Loucy (cell line): Measurements from ENCODE around the gene RRP8.

Experiments used
- H2AFZ ChIP-seq: fragments of 200-600 bp; sonication (generic); 2 replicates; pipeline ENCODE4 v1.6.0; 2016; ENCODE audit warnings: antibody characterized with exemption, mild to moderate bottlenecking, low read length, moderate library complexity
- H3F3A ChIP-seq: fragments of 200-600 bp; 2 replicates; pipeline ENCODE4 v1.6.0; 2016; ENCODE audit warnings: antibody characterized with exemption, low read depth, mild to moderate bottlenecking
- H3K27me3 ChIP-seq: fragments of 200-600 bp; sonication (generic); 2 replicates; pipeline ENCODE4 v1.6.1; 2014; ENCODE audit warnings: low read length, mild to moderate bottlenecking; ENCODE audit not compliant: insufficient read depth, poor library complexity, severe bottlenecking
- H3K36me3 ChIP-seq: fragments of 200-600 bp; sonication (generic); 2 replicates; pipeline ENCODE4 v1.6.1; 2016; ENCODE audit warnings: low read length; ENCODE audit not compliant: insufficient read depth
- H3K4me1 ChIP-seq: fragments of 200-600 bp; sonication (generic); 2 replicates; pipeline ENCODE4 v1.5.1; 2014; ENCODE audit warnings: low read length, mild to moderate bottlenecking; ENCODE audit not compliant: insufficient read depth, poor library complexity, severe bottlenecking
- H3K4me2 ChIP-seq: fragments of 200-600 bp; sonication (generic); 2 replicates; pipeline ENCODE4 v1.6.0; 2014; ENCODE audit warnings: antibody characterized with exemption, low read length, low read depth, mild to moderate bottlenecking; ENCODE audit not compliant: poor library complexity, severe bottlenecking
- H3K4me3 ChIP-seq: fragments of 200-600 bp; sonication (generic); 2 replicates; pipeline ENCODE4 v1.5.1; 2014; ENCODE audit warnings: low read length, mild to moderate bottlenecking, mixed read lengths; ENCODE audit not compliant: poor library complexity, severe bottlenecking
- H3K79me2 ChIP-seq: fragments of 200-600 bp; sonication (generic); 2 replicates; pipeline ENCODE4 v1.6.1; 2014; ENCODE audit warnings: low read length; ENCODE audit not compliant: insufficient read depth
- H3K9ac ChIP-seq: fragments of 200-600 bp; sonication (generic); 2 replicates; pipeline ENCODE4 v1.6.0; 2014; ENCODE audit warnings: mild to moderate bottlenecking, low read depth, low read length, moderate library complexity; ENCODE audit not compliant: poor library complexity, severe bottlenecking
- H3K9me2 ChIP-seq: fragments of 200-600 bp; sonication (generic); replicated peaks from 2 replicates; pipeline ENCODE4 v1.6.1; 2016; ENCODE audit warnings: low read depth, low read length, mixed read lengths
- H3K9me3 ChIP-seq: fragments of 200-600 bp; sonication (generic); 2 replicates; pipeline ENCODE4 v1.6.1; 2014; ENCODE audit warnings: mild to moderate bottlenecking, antibody characterized with exemption, low read length, low read depth; ENCODE audit not compliant: insufficient read depth
- H4K20me1 ChIP-seq: fragments of 200-600 bp; sonication (generic); 2 replicates; pipeline ENCODE4 v1.6.0; 2014; ENCODE audit warnings: antibody characterized with exemption, low read length, mild to moderate bottlenecking; ENCODE audit not compliant: insufficient read depth, poor library complexity, severe bottlenecking
- EZH2phosphoT487 ChIP-seq: fragments of 200-600 bp; IDR thresholded peaks from 2 replicates; pipeline ENCODE4 v1.6.1; 2018; ENCODE audit warnings: antibody characterized with exemption, mild to moderate bottlenecking, moderate library complexity, borderline replicate concordance
- TF ChIP-seq, protein P1 (sequence below): fragments of 200-600 bp; sonication (generic); conservative IDR thresholded peaks from 2 replicates; pipeline ENCODE4 v1.5.1; 2014; ENCODE audit warnings: mild to moderate bottlenecking, antibody characterized with exemption, low read length

RRP8 gene

DNA sequence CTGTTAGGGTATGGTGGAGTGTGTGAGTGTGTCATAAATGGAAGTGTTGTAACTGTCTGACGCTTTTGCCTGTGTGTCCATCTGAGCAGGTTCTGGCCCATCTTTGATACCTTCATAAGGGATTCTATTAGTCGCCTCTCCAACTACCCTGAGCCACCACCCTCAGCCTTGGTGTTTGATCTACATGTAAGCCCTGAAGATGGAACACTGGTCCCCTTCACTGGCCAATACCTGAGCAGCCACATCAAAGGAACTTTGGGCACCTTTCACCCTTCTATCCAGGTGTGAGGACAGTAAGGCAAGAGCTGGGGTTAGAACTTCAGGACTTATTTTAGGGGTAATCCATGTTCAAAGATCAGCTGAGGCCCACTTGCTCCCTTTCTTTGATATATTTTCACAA is 55.3 kb downstream of the RRP8 start:
- no peak for TF ChIP-seq EZH2phosphoT487
- TF ChIP-seq, protein P1, sequence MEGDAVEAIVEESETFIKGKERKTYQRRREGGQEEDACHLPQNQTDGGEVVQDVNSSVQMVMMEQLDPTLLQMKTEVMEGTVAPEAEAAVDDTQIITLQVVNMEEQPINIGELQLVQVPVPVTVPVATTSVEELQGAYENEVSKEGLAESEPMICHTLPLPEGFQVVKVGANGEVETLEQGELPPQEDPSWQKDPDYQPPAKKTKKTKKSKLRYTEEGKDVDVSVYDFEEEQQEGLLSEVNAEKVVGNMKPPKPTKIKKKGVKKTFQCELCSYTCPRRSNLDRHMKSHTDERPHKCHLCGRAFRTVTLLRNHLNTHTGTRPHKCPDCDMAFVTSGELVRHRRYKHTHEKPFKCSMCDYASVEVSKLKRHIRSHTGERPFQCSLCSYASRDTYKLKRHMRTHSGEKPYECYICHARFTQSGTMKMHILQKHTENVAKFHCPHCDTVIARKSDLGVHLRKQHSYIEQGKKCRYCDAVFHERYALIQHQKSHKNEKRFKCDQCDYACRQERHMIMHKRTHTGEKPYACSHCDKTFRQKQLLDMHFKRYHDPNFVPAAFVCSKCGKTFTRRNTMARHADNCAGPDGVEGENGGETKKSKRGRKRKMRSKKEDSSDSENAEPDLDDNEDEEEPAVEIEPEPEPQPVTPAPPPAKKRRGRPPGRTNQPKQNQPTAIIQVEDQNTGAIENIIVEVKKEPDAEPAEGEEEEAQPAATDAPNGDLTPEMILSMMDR, result no peak
- Histone ChIP-seq H3K9me3 (no peaks in the 10 kb centered on the region), H2AFZ (no peak overlapping the region), H3K4me2 (no peak overlapping the region), H3K9ac (no peak overlapping the region), H3K4me3 (no peak overlapping the region), H3K4me1 (peaks cover 5% of the 10 kb centered on the region), H3K9me2 (no peaks in the 10 kb centered on the region), H3K27me3 (no peaks in the 10 kb centered on the region), H3K79me2 (no peaks in the 10 kb centered on the region), H4K20me1 (no peaks in the 10 kb centered on the region), H3K36me3 (no peaks in the 10 kb centered on the region; the same call in 1 of the 2 replicates), H3F3A (no peaks in the 10 kb centered on the region)

DNA sequence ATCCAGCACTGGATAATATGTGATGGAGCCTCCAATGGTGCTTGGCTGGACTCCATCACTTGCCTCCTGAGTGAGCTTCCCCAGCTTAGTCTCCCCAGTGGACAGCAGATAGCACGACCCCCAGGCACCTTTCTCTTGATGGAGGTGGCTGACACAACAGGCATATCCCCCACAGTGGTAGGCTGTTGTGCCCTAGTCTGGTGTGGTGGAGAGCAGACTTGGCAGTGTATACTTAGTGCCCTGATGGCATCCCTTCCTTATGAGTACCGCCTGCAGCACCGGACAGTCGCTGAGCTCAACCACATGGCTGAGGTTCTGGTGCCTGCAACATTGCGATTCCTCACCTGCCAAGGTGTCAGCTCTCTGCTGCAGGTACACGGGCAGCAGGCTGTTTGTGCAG is 56.2 kb downstream of the RRP8 start:
- Histone ChIP-seq H3K27me3 (no peaks in the 10 kb centered on the region), H3K4me1 (peaks cover 5% of the 10 kb centered on the region), H3K79me2 (no peaks in the 10 kb centered on the region), H3K36me3 (no peaks in the 10 kb centered on the region; the same call in 1 of the 2 replicates), H2AFZ (no peak overlapping the region), H3K9me3 (no peaks in the 10 kb centered on the region), H3K4me3 (no peak overlapping the region), H3K9ac (no peak overlapping the region), H3K9me2 (no peaks in the 10 kb centered on the region), H3F3A (no peaks in the 10 kb centered on the region), H4K20me1 (no peaks in the 10 kb centered on the region), H3K4me2 (no peak overlapping the region)
- TF ChIP-seq, protein P1, result no peak
- no peak for TF ChIP-seq EZH2phosphoT487

DNA sequence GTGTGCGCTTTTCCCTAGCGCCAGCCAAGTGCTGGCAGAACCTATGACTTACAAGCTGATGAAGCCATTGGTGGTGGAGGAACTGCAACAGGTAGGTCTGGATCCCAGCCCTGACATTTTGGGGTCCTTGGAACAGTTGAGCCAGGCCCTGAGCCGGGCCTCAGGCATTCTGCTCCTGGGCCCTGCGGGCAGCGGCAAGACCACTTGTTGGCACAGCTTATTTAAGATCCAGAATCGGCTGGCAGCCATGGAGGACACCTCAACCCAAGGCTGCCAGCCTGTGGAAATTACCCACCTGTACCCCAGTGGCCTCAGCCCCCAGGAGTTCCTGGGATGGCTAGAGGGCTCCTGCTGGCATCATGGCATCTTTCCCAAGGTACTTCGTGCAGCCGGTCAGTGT is 56.7 kb downstream of the RRP8 start:
- TF ChIP-seq EZH2phosphoT487, result no peak
- TF ChIP-seq, protein P1, result no peak

More for the DNA sequence above, 56.7 kb downstream of the RRP8 start:
- no peaks in the 10 kb centered on the region for H3K9me2 ChIP-seq
- H3K9me3 ChIP-seq, result no peaks in the 10 kb centered on the region
- H3K79me2 ChIP-seq, result no peaks in the 10 kb centered on the region
- no peak overlapping the region for H3K4me3 ChIP-seq
- no peak overlapping the region for H3K9ac ChIP-seq
- H3K27me3 ChIP-seq, result no peaks in the 10 kb centered on the region
- H2AFZ ChIP-seq, result no peak overlapping the region
- no peaks in the 10 kb centered on the region; the same call in 1 of the 2 replicates for H3K36me3 ChIP-seq
- H3F3A ChIP-seq, result no peaks in the 10 kb centered on the region
- H3K4me2 ChIP-seq, result no peak overlapping the region
- H3K4me1 ChIP-seq, result peaks cover 5% of the 10 kb centered on the region
- no peaks in the 10 kb centered on the region for H4K20me1 ChIP-seq
